Brain pericyte (primary cell): Measurements from ENCODE around the gene MRPL39.

Source experiments
- DNase-seq: peaks from one replicate; pipeline ENCODE4 v3.0.0-alpha.2; 2012; ENCODE audit warnings: low read depth, low spot score

MRPL39 gene

GRCh38 chr21:25568246-25568645, 39.0 kb downstream of the MRPL39 start:
- DNase-seq = no peak

DNA sequence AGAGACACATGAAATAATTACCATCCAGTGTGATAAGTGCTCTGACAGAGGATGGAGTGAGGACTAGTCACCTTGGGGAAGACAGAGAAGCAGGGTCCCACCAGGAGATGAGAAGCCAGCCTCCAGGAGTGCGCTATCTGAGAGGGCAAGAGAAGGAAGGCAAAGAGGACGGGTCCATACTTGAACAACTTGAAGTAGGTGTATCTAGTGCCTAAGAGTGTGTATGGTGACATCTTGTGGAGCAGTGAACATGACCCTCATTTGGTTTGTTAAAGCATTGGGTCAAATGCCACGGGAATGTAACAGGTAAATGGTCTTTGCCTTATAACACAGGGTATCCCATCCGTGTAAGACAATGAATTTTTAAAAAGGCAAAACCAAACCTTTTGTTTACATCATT, 39.8 kb downstream of the MRPL39 start:
- DNase-seq = no peak

GRCh38 chr21:25566645-25567044, 40.6 kb downstream of the MRPL39 start:
- no peak for DNase-seq

DNA sequence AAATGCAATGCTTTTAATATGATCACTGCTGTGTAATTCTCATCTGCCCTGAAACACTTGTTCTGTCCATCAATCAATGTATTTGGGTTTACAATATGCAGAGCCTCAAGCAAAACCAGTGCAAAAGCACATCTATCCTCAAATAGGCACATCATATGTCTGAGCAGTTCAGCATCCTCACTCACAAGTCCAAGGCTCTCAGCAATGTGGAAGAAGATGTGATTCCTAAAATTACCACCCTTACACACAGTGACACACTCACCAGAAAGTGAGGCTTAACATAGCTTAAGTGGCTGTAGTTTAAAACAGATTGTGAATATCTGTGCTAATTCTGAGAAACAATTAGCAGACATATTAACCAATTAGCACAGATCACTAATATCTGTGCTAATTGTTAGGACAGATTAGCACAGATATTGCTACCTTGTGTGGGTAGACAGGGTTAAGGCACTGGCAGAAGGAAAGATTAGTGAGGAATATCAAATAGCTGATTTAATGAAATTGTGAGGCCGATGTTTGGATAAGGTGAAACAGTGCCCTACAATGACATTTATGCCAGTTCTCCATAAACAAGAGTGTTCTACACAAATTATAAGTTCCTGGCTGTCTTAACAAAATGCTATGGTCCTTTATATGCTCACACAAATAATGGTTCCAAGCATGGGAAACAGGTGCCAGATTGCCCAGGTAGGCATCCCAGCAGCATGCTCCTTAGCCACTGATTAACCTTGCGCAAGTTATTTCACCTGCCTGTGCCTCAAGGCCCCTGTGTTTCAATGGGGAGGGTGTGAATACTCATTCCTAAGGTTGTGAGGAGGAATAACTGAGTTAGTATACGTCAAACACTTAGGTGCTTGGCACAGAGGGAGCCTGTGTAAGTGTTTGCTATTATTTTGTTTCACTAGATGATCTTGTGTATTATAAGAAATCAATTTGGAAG, 41.7 kb downstream of the MRPL39 start:
- no peak for DNase-seq

DNA sequence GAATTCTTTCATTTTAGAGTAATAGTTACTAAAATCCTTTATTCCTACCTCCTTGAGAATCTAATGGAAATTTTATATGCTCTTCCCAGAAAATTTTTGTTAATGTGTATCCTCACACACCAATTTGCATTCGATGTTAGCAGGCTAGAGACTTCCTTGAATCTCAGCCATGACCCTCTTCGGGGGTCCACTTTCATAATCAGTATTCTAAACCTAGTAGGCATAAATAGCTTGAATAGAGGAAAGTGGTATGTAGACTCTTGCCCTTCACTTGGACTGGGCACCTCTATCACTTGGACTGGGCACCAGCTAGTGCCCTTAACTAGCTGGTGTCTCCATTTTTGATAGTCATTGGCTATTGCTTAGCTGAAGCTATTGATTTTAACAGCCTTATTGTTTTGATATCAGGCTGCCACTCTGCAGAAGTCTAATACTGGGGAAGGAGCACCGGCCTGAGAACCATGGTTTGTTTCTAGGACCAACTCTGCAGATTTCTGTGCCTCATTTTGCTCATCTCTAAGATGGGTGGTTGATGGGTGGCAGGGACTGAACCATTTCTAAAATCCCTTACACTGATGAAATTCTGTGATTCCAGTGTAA, 42.8 kb downstream of the MRPL39 start:
- no peak for DNase-seq

DNA sequence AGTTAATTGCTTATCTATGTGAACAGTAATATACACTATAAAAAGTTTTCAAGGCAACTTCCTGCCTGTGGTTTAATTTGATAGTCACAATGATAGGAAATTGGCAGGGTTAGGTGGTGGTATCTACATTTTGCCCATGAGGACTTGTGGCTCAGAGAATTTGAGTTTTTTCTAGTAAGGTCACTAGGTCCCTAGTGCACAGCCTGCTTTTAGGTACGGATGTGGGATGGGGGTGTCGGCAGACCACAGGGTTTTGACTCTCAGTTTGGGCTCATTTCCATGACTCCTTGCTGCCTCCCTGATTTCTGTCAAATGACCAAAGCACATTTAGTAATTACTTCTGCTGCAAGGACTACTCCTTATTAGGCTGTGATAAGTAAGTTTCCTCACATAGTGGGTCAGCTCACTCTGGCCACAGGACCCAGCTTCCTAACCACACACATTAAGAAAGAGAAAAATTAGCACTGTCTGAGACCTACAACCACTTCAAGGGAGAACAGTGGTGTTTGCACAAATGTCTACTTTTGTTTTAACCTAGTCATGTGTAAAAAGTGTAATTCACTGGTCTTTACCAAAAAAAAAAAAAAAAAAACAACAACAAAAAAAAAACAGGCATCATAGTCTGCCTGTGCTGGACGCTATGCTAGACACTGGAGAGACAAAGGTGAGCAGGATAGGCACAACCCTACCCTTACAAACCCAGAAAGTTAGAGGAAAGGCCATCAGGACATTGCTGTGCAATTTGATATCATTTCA, 43.7 kb downstream of the MRPL39 start:
- no peak for DNase-seq

DNA sequence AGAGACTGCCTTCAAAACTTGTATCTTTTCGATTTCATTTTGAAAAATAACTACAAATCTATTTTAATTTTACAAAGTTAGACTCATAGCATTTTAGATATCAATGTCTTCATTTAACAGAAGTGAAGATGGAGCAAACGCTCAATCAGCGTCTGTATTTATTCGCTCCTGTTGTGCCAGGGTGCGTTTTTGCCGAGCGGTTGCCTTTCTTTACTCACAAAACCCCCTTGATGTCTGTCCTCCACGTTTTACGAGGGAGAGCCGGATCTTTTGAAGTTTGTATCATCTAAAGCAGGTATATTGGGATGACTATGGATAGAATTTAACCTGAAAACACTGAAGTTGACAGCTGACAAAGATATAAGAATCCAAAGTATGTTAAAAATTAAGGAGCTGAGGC, 44.6 kb downstream of the MRPL39 start:
- no peak for DNase-seq

DNA sequence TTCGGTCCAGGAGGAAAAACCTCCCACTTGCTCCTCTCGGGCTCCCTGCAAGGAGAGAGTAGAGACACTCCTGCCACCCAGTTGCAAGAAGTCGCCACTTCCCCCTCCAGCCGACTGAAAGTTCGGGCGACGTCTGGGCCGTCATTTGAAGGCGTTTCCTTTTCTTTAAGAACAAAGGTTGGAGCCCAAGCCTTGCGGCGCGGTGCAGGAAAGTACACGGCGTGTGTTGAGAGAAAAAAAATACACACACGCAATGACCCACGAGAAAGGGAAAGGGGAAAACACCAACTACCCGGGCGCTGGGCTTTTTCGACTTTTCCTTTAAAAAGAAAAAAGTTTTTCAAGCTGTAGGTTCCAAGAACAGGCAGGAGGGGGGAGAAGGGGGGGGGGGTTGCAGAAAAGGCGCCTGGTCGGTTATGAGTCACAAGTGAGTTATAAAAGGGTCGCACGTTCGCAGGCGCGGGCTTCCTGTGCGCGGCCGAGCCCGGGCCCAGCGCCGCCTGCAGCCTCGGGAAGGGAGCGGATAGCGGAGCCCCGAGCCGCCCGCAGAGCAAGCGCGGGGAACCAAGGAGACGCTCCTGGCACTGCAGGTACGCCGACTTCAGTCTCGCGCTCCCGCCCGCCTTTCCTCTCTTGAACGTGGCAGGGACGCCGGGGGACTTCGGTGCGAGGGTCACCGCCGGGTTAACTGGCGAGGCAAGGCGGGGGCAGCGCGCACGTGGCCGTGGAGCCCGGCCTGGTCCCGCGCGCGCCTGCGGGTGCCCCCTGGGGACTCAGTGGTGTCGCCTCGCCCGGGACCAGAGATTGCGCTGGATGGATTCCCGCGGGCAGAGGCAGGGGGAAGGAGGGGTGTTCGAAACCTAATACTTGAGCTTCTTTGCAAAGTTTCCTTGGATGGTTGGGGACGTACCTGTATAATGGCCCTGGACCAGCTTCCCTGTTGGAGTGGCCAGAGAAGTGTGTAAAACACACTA, 45.3 kb downstream of the MRPL39 start:
- DNase-seq = no peak

- no peak for DNase-seq
These were observed 46.4 kb downstream of the MRPL39 start for GRCh38 chr21:25560891-25561290.

GRCh38 chr21:25560271-25560685, 47.0 kb downstream of the MRPL39 start:
- no peak for DNase-seq

GRCh38 chr21:25559746-25560145, 47.5 kb downstream of the MRPL39 start:
- no peak for DNase-seq

DNA sequence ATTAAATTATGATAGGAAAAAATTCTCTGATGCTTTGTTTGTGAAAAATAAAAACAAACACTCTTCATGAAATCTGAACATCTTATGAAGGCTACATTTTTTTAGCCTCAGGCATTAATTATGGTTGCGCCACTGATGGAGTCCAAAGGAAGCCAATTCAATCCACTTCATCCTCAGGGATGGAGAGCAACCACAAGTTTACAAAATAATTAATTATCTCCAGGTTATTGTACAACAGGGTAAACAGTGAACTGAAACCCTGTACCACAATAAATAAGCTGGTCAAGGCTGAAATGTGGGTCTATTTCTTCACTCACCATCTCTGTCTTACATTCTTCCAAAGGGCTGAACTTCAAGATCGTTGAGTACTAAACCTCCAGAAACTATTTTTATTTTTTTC, 49.2 kb downstream of the MRPL39 start:
- no peak for DNase-seq

- DNase-seq = no peak
These were observed 50.1 kb downstream of the MRPL39 start for GRCh38 chr21:25557180-25557579.

- DNase-seq = no peak
These were observed 51.2 kb downstream of the MRPL39 start for GRCh38 chr21:25556091-25556490.

GRCh38 chr21:25555492-25555891, 51.8 kb downstream of the MRPL39 start:
- no peak for DNase-seq

DNA sequence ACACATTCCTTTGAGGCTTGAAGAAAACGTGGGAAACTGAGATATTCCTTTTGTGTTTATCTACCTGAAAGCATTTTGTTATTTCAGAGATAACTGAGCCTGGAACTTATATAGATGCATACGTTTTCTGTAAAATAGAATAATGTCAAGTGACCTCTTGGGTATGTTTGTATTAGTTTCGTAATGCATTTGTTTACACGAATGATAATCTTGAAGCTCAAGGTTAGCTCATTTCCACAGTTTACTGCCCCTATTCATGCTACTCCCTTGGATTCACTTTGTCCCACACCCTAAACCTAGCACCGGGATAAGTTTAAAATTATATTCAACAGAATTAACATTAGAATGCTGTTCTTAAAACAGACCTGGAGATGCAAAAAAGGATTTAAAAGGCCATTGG, 54.4 kb downstream of the MRPL39 start:
- DNase-seq = no peak

DNA sequence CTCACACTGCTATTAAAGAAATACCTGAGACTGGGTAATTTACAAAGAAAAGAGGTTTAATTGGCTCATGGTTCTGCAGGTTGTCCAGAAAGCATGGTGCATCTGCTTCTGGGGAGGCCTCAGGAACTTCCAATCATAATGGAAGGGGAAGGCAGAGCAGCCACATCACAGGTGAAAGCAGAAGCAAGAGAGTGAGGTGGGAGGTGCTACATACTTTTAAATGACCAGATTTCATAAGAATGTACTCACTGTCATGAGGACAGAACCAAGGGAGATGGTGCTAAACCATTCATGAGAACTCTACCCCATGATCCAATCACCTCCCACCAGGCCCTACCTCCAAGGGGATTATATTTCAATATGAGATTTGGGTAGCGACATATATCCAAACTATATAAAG, 55.7 kb downstream of the MRPL39 start:
- no peak for DNase-seq

- no peak for DNase-seq
These were observed 56.7 kb downstream of the MRPL39 start for GRCh38 chr21:25550352-25551120.

GRCh38 chr21:25541042-25541441, 66.2 kb downstream of the MRPL39 start:
- DNase-seq = no peak

DNA sequence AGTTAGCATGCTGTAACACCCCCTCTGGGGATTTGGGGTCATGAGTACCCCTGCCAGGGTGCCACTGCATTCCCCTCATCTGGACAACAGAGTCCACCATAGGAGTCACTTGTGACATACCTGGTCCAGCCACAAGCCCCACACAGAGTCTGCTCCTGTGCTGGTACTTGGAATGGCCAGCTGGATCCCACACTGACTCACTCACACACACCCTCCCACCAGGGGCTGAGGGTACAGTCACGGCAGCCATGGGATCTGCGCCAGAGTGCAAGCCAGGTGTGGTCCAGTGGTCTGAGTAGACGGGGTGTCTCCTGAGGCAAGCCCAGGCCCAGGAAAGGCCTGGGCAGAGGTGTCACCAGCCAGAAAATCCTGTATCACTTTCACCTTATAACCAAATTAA, 67.7 kb downstream of the MRPL39 start:
- no peak for DNase-seq
